ENCODE data around the gene ERGIC1. TPM values are rescaled to one million over a fixed set of nuclear protein-coding genes. Genes with fewer than 3 reads are reported as not detected.

Gene ERGIC1
- total RNA-seq, 1 donor from 2014 or later = 131 TPM

DNA sequence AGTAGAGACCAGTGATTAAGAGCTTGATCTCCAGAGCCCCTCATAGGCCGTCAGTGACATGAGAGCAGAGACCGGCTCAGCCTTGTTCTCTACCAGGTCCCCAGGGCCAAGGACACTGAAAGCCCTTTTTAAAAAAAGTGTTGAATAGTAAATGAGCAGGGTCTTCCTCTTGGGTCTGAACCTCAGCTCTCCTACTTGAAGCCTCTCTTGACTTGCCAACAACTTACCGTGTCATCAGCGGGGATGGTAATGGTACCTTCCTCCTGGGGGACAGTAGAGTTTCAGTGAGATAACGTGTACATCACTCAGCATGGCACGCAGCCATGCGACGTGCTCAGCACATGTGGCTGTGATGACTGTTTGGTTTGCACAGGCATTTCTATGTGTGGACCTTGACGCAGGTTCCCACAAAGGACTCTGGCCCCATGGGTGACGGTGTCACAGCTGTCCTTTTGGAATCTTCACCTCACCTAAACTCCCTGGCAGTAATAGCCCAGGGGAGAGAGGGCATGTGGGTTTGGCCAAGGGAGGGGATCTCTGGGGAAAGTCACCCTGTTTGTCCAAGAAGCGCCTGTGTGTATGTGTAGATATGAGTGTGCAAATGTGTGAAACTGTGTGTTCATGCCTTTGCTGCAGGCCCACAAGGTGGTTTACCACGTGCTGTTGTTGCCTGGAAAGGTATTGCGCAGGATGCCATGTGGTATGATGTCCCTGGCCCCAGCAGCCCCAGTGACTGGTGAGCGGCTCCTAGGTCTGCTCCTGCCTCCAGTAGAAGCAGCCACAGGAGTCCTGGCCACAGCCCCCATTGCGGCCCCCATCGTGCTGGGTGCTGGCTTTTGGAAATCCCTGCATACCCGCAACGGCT is 18.7 kb downstream of the ERGIC1 start:
- Mint-ChIP-seq H3K27ac (ENCODE audit: unreplicated experiment) (no peak overlapping the region), H3K4me3 (ENCODE audit: unreplicated experiment) (no peak overlapping the region), H3K27me3 (ENCODE audit: low read depth, unreplicated experiment) (no peaks in the 10 kb centered on the region), H3K36me3 (ENCODE audit: low read depth, unreplicated experiment) (peaks cover 12% of the 10 kb centered on the region), H3K9me3 (ENCODE audit: unreplicated experiment) (peaks cover 2% of the 10 kb centered on the region), H3K4me1 (ENCODE audit: low read depth, unreplicated experiment) (peaks cover 27% of the 10 kb centered on the region)
- Histone ChIP-seq H3K36me3 (ENCODE audit: insufficient read depth, low read length) (no peaks in the 10 kb centered on the region), H3K9me3 (ENCODE audit: insufficient read depth, low read depth, low read length) (no peaks in the 10 kb centered on the region), H3K27ac (ENCODE audit: low read depth, low read length) (peak overlapping the region; percentile 30), H3K4me2 (ENCODE audit: low read length) (no peak overlapping the region), H3K79me2 (ENCODE audit: insufficient read depth, low read length) (peaks cover 96% of the 10 kb centered on the region), H3K9ac (ENCODE audit: low read length) (peak overlapping the region; percentile 28), H3K27me3 (ENCODE audit: insufficient read depth, low read length) (no peaks in the 10 kb centered on the region), H2AFZ (ENCODE audit: low read depth, low read length) (no peak overlapping the region), H4K20me1 (ENCODE audit: insufficient read depth, low read length) (peaks cover 55% of the 10 kb centered on the region), H3K4me1 (ENCODE audit: insufficient read depth, low read length) (peaks cover 33% of the 10 kb centered on the region), H3K4me3 (ENCODE audit: insufficient read depth, low read depth, low read length) (no peak overlapping the region)
- FAIRE-seq (no peak), DNase-seq (ENCODE audit: low read depth) (no peak)
- TF ChIP-seq EZH2 (IDR thresholded peaks at IDR 0.05; ENCODE audit: insufficient read depth, low read length) = no peak
- TF ChIP-seq, protein P1, sequence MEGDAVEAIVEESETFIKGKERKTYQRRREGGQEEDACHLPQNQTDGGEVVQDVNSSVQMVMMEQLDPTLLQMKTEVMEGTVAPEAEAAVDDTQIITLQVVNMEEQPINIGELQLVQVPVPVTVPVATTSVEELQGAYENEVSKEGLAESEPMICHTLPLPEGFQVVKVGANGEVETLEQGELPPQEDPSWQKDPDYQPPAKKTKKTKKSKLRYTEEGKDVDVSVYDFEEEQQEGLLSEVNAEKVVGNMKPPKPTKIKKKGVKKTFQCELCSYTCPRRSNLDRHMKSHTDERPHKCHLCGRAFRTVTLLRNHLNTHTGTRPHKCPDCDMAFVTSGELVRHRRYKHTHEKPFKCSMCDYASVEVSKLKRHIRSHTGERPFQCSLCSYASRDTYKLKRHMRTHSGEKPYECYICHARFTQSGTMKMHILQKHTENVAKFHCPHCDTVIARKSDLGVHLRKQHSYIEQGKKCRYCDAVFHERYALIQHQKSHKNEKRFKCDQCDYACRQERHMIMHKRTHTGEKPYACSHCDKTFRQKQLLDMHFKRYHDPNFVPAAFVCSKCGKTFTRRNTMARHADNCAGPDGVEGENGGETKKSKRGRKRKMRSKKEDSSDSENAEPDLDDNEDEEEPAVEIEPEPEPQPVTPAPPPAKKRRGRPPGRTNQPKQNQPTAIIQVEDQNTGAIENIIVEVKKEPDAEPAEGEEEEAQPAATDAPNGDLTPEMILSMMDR (IDR thresholded peaks at IDR 0.05; ENCODE audit: insufficient read depth, low read depth, low read length) = no peak

DNA sequence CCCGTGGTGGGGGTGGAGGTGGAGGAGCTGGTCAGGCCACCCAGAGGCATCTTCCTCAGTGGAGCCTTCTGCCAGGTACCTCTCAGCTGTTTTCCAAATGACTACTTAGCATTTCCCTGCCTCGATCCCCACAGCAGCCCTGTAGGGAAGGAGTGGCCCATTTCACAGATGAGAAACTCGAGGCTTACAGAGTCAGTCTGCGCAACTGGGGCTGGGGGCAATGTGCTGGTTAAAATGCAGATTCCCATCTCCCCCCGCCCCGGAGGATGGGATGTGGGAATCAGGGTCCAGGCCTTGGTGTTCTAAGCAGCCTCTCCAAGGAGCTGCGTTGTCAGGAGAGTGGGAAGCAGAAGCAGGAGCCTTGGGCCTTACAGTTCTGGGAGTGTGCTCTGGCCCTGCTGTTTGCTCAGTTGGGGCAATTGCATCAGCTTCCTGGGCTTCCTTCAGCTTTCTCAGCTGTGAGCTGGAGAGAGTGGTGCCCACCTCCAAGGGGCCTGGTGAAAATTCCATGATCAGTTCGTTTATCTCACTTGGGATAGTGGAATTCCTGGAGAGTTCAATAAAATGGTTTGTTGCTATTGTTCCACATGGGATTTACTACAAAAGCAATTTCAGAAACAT is 19.4 kb downstream of the ERGIC1 start:
- no peak for FAIRE-seq
- H3K27ac Mint-ChIP-seq (ENCODE audit: unreplicated experiment) = peak overlapping the region; percentile 84

More for the DNA sequence above, 19.4 kb downstream of the ERGIC1 start:
- Histone ChIP-seq H3K4me3 (ENCODE audit: insufficient read depth, low read depth, low read length) (no peak overlapping the region), H3K27ac (ENCODE audit: low read depth, low read length) (peak overlapping the region; percentile 30), H3K4me1 (ENCODE audit: insufficient read depth, low read length) (peaks cover 32% of the 10 kb centered on the region), H3K27me3 (ENCODE audit: insufficient read depth, low read length) (no peaks in the 10 kb centered on the region), H2AFZ (ENCODE audit: low read depth, low read length) (no peak overlapping the region), H3K4me2 (ENCODE audit: low read length) (no peak overlapping the region), H3K36me3 (ENCODE audit: insufficient read depth, low read length) (no peaks in the 10 kb centered on the region), H4K20me1 (ENCODE audit: insufficient read depth, low read length) (peaks cover 48% of the 10 kb centered on the region), H3K9ac (ENCODE audit: low read length) (peak overlapping the region; percentile 28), H3K79me2 (ENCODE audit: insufficient read depth, low read length) (peaks cover 96% of the 10 kb centered on the region), H3K9me3 (ENCODE audit: insufficient read depth, low read depth, low read length) (no peaks in the 10 kb centered on the region)
- DNase-seq (ENCODE audit: low read depth) = no peak
- peaks cover 14% of the 10 kb centered on the region for H3K36me3 Mint-ChIP-seq (ENCODE audit: low read depth, unreplicated experiment)
- no peaks in the 10 kb centered on the region for H3K27me3 Mint-ChIP-seq (ENCODE audit: low read depth, unreplicated experiment)
- H3K4me1 Mint-ChIP-seq (ENCODE audit: low read depth, unreplicated experiment) = peaks cover 25% of the 10 kb centered on the region
- peaks cover 2% of the 10 kb centered on the region for H3K9me3 Mint-ChIP-seq (ENCODE audit: unreplicated experiment)
- no peak for TF ChIP-seq EZH2 (IDR thresholded peaks at IDR 0.05; ENCODE audit: insufficient read depth, low read length)
- TF ChIP-seq, protein P1 (IDR thresholded peaks at IDR 0.05; ENCODE audit: insufficient read depth, low read depth, low read length) = no peak
- no peak overlapping the region for H3K4me3 Mint-ChIP-seq (ENCODE audit: unreplicated experiment)

Data from astrocyte (in vitro differentiated cells and primary cell).